Activated CD8-positive, alpha-beta T cell treated with anti-CD3 and anti-CD28 coated beads for 36 hours (primary cell): Measurements from ENCODE around the gene GPX5. TPM values are rescaled to one million over a fixed set of nuclear protein-coding genes. Genes with fewer than 3 reads are reported as not detected.

Experiments
- ATAC-seq: fragments of 200-7000 bp; cut with Tn5 transposase; one replicate; pipeline ENCODE4 v1.10.0; 2021; ENCODE audit warnings: mild to moderate bottlenecking, moderate library complexity
- CTCF ChIA-PET: fragments of 350-600 bp; sonication (Branson Sonifier 250); formaldehyde crosslinking; loops from one replicate; lab custom pipeline; 2021; ENCODE audit warnings: antibody characterized with exemption; lab: Charles Lee
- POLR2A ChIA-PET: fragments of 350-600 bp; sonication (Branson Sonifier 250); formaldehyde crosslinking; loops from one replicate; lab custom pipeline; 2021; ENCODE audit warnings: antibody characterized with exemption; lab: Charles Lee
- DNase-seq: peaks from one replicate; pipeline ENCODE4 v3.0.0-alpha.2; 2020
- H3K27ac Mint-ChIP-seq: one replicate; pipeline ENCODE4 v1.8.0; 2021; ENCODE audit warnings: mild to moderate bottlenecking, mixed read lengths
- H3K27me3 Mint-ChIP-seq: one replicate; pipeline ENCODE4 v1.8.0; 2021; ENCODE audit warnings: mixed read lengths
- H3K36me3 Mint-ChIP-seq: one replicate; pipeline ENCODE4 v1.8.0; 2021; ENCODE audit warnings: low read depth, mixed read lengths
- H3K4me1 Mint-ChIP-seq: one replicate; pipeline ENCODE4 v1.8.0; 2021; ENCODE audit warnings: low read depth, mixed read lengths
- H3K4me3 Mint-ChIP-seq: one replicate; pipeline ENCODE4 v1.8.0; 2021; ENCODE audit warnings: mild to moderate bottlenecking, moderate library complexity, mixed read lengths
- H3K9me3 Mint-ChIP-seq: one replicate; pipeline ENCODE4 v1.8.0; 2021; ENCODE audit warnings: mixed read lengths
- CTCF ChIP-seq: fragments of 200-600 bp; IDR thresholded peaks from one replicate; pipeline ENCODE4 v1.8.0; 2022; ENCODE audit warnings: antibody characterized with exemption, mild to moderate bottlenecking
- intact Hi-C: fragments of 100-400 bp; cut with micrococcal nuclease; formaldehyde crosslinking; loops from one replicate; pipeline ENCODE4 v1.10.0; 2022
- total RNA-seq, 2 experiments: library from RNA; stranded (reverse); gene quantifications; one replicate each; pipeline ENCODE4 v1.2.3, GENCODE V29; 2021

The GPX5 gene
- total RNA-seq, 2 experiments from 2014 or later, result not detected

GRCh38 chr6:28486988-28487742 lies 38.5 kb upstream of the GPX5 start:
- no peak for DNase-seq
- Mint-ChIP-seq H3K27me3 (peaks cover 53% of the 10 kb centered on the region), H3K9me3 (peaks cover 4% of the 10 kb centered on the region), H3K36me3 (no peaks in the 10 kb centered on the region), H3K4me3 (no peak overlapping the region), H3K27ac (no peak overlapping the region), H3K4me1 (peaks cover 25% of the 10 kb centered on the region)
- ChIA-PET POLR2A (interaction anchor here (1.3 kb wide), 1 partner anchor 11 kb away, joined by 3 read pairs; no protein-coding TSS in a partner anchor), CTCF (interaction anchor here (1.5 kb wide), 1 partner anchor 38 kb away, joined by 3 read pairs; no protein-coding TSS in a partner anchor)
- no peak for TF ChIP-seq CTCF
- no peak for ATAC-seq
- intact Hi-C loops, result no loop called here

- H3K4me3 Mint-ChIP-seq, result peak overlapping the region; percentile 71
- H3K27me3 Mint-ChIP-seq, result peaks cover 56% of the 10 kb centered on the region
- no peak for TF ChIP-seq CTCF
- H3K27ac Mint-ChIP-seq, result peak overlapping the region; percentile 69
- ChIA-PET POLR2A (interaction anchor here (1.3 kb wide), 1 partner anchor 10 kb away, joined by 4 read pairs; no protein-coding TSS in a partner anchor), CTCF (interaction anchor here (0.9 to 1.2 kb wide), 2 partner anchors 10 to 133 kb away, joined by 3 read pairs; no protein-coding TSS in a partner anchor)
- ATAC-seq, result peak; percentile 45
- intact Hi-C loops, result no loop called here
- H3K36me3 Mint-ChIP-seq, result no peaks in the 10 kb centered on the region
- peaks cover 25% of the 10 kb centered on the region for H3K4me1 Mint-ChIP-seq
- H3K9me3 Mint-ChIP-seq, result peaks cover 4% of the 10 kb centered on the region
- peak; percentile 56 for DNase-seq
Measured at GRCh38 chr6:28488916-28489365, 36.7 kb upstream of the GPX5 start.

GRCh38 chr6:28489366-28490204 lies 36.1 kb upstream of the GPX5 start:
- peak overlapping the region; percentile 71 for H3K4me3 Mint-ChIP-seq
- H3K27me3 Mint-ChIP-seq, result peaks cover 58% of the 10 kb centered on the region
- ATAC-seq (peak; percentile 80), DNase-seq (peak; percentile 72)
- peak overlapping the region; percentile 74 for H3K27ac Mint-ChIP-seq
- CTCF ChIA-PET, result interaction anchor here (0.9 to 1.2 kb wide), 2 partner anchors 11 to 134 kb away, joined by 3 read pairs; no protein-coding TSS in a partner anchor
- no peaks in the 10 kb centered on the region for H3K36me3 Mint-ChIP-seq
- H3K4me1 Mint-ChIP-seq, result peaks cover 25% of the 10 kb centered on the region
- H3K9me3 Mint-ChIP-seq, result peaks cover 4% of the 10 kb centered on the region
- intact Hi-C loops, result loop anchor here (10.0 kb wide), 1 partner anchor 195 kb away; no protein-coding TSS in a partner anchor
- no peak for TF ChIP-seq CTCF
- POLR2A ChIA-PET, result interaction anchor here (1.3 kb wide), 1 partner anchor 11 kb away, joined by 4 read pairs; no protein-coding TSS in a partner anchor

GRCh38 chr6:28490205-28490890 lies 35.3 kb upstream of the GPX5 start:
- POLR2A ChIA-PET, result no interaction called here
- no peak for TF ChIP-seq CTCF
- peak overlapping the region; percentile 74 for H3K27ac Mint-ChIP-seq
- CTCF ChIA-PET, result no interaction called here
- DNase-seq (peak; percentile 37), ATAC-seq (peak; percentile 48)
- no peaks in the 10 kb centered on the region for H3K36me3 Mint-ChIP-seq
- peaks cover 4% of the 10 kb centered on the region for H3K9me3 Mint-ChIP-seq
- H3K4me3 Mint-ChIP-seq, result peak overlapping the region; percentile 71
- peaks cover 25% of the 10 kb centered on the region for H3K4me1 Mint-ChIP-seq
- intact Hi-C loops, result loop anchor here (10.0 kb wide), 1 partner anchor 194 kb away; no protein-coding TSS in a partner anchor
- peaks cover 56% of the 10 kb centered on the region for H3K27me3 Mint-ChIP-seq
